ENCODE data around the gene ACTL9. TPM values are rescaled to one million over a fixed set of nuclear protein-coding genes. Genes with fewer than 3 reads are reported as not detected.
"Not testable (repeated sequence)": the region's sequence is repeated elsewhere in the genome, so short reads cannot be mapped to it uniquely, and the experiment has no call there.

The ACTL9 gene
- polyA plus RNA-seq, 2 of the 4 experiments (the other 2 are of a cell fraction): not detected

- ATAC-seq: no peak
- DNase-seq (ENCODE audit: low read depth in 1 of 2, low spot score in 1 of 2): no peak
- Histone ChIP-seq H3K27ac (no peak overlapping the region), H3K4me2 (no peak overlapping the region), H3K4me1 (no peaks in the 10 kb centered on the region), H3K4me3 (no peak overlapping the region), H3K9me3 (no peaks in the 10 kb centered on the region)
- WGBS (ENCODE audit: missing lambda C conversion rate): 3% methylated on average over 2 of the region's 2 CpGs
- TF ChIP-seq JUNB (IDR thresholded peaks at IDR 0.05): no peak
- no peak for TF ChIP-seq RNF2 (IDR thresholded peaks at IDR 0.05; ENCODE audit: borderline replicate concordance, low read depth)
- POLR2A ChIA-PET: no interaction called here
- CTCF ChIA-PET: interaction anchor here (0.6 to 1.9 kb wide), 2 partner anchors 11 to 1503 kb away, joined by 3 to 5 read pairs; no protein-coding TSS in a partner anchor
- FAIRE-seq: no peak
These were observed 23.4 kb upstream of the ACTL9 start for GRCh38 chr19:8722032-8722431.

- FAIRE-seq: no peak
- Histone ChIP-seq H3K27ac (no peak within 1 kb of the TSS), H3K4me2 (no peak within 1 kb of the TSS), H3K4me3 (no peak within 1 kb of the TSS), H3K4me1 (no peaks in the 10 kb centered on the region), H3K9me3 (no peaks in the 10 kb centered on the region)
- TF ChIP-seq HES2 (IDR thresholded peaks at IDR 0.05): no peak
- TF ChIP-seq RAD21 (conservative IDR thresholded peaks at IDR 0.05 in 1 of 2, IDR thresholded peaks at IDR 0.05 in 1 of 2): no peak
- TF ChIP-seq KDM1A (IDR thresholded peaks at IDR 0.05; ENCODE audit: low read depth): no peak
- no peak for TF ChIP-seq TFCP2L1 (CRISPR knock-in tag; IDR thresholded peaks at IDR 0.05)
- no peak for TF ChIP-seq KDM5A (IDR thresholded peaks at IDR 0.05)
- TF ChIP-seq ZNF302 (CRISPR knock-in tag; IDR thresholded peaks at IDR 0.05): no peak
- TF ChIP-seq GATA3 (IDR thresholded peaks at IDR 0.05; ENCODE audit: borderline replicate concordance): no peak
- no peak for TF ChIP-seq RARB (CRISPR knock-in tag; IDR thresholded peaks at IDR 0.05)
- no peak for TF ChIP-seq ESRRA (IDR thresholded peaks at IDR 0.05; ENCODE audit: borderline replicate concordance, low read length)
- TF ChIP-seq REST (IDR thresholded peaks at IDR 0.05): no peak
- no peak for TF ChIP-seq FOSL2 (IDR thresholded peaks at IDR 0.05)
- no peak for TF ChIP-seq FOSL2 (CRISPR knock-in tag; IDR thresholded peaks at IDR 0.05)
- no peak for TF ChIP-seq HOXA7 (CRISPR knock-in tag; IDR thresholded peaks at IDR 0.05)
- no peak for TF ChIP-seq NFE2L2 (conservative IDR thresholded peaks at IDR 0.05; ENCODE audit: low read length)
- no peak for TF ChIP-seq NR3C1 (IDR thresholded peaks at IDR 0.05)
- no peak for TF ChIP-seq EP300 (IDR thresholded peaks at IDR 0.05)
- TF ChIP-seq ELK1 (IDR thresholded peaks at IDR 0.05; ENCODE audit: low read depth, low read length): no peak
- no peak for ATAC-seq
- ChIA-PET CTCF (interaction anchor here (1.9 kb wide), 1 partner anchor 12 kb away, joined by 5 read pairs; no protein-coding TSS in a partner anchor), POLR2A (no interaction called here)
- 0% methylated on average over 1 of the region's 1 CpG for WGBS (ENCODE audit: missing lambda C conversion rate)
- DNase-seq (ENCODE audit: low read depth in 1 of 2, low spot score in 1 of 2): no peak
These were observed 22.7 kb upstream of the ACTL9 start, which contains the start of gene OR2Z1 for GRCh38 chr19:8721334-8721733. Gene OR2Z1, plus strand, starts transcription at chr19:8721634. Its CDS starts 9,395 bp downstream, at chr19:8731029.

GRCh38 chr19:8710337-8710736 is 11.7 kb upstream of the ACTL9 start:
- H3K4me3 ChIP-seq; H3K27ac ChIP-seq; H3K4me1 ChIP-seq; DNase-seq (ENCODE audit: low read depth in 1 of 2, low spot score in 1 of 2); ATAC-seq; FAIRE-seq; CTCF ChIA-PET; H3K4me2 ChIP-seq; H3K9me3 ChIP-seq; POLR2A ChIA-PET: not testable (repeated sequence)
- WGBS (ENCODE audit: missing lambda C conversion rate): 36% methylated on average over 7 of the region's 7 CpGs
